ENCODE measurements around the gene WNT1.
A peak's percentile ranks its signal among the peaks of the same experiment; 100 is the strongest.

Gene WNT1

GRCh38 chr12:48936379-48936979, 41.6 kb upstream of the WNT1 start:
- peak; percentile 92 for TF ChIP-seq CTCF (IDR thresholded peaks at IDR 0.05; ENCODE audit: control extremely low read depth, extremely low read depth, low read depth, missing control alignments)
- ChIA-PET CTCF (interaction anchor here (0.7 to 9.3 kb wide), 31 partner anchors 9 to 183 kb away, joined by 3 to 111 read pairs (median 5); partner anchors contain the start of genes ARF3, DDX23, FKBP11 and RND1), POLR2A (no interaction called here)
- peak; percentile 85 for DNase-seq (ENCODE audit: extremely low spot score)

GRCh38 chr12:48937170-48937569, 41.0 kb upstream of the WNT1 start:
- POLR2A ChIA-PET = no interaction called here
- TF ChIP-seq CTCF (IDR thresholded peaks at IDR 0.05; ENCODE audit: control extremely low read depth, extremely low read depth, low read depth, missing control alignments) = no peak
- DNase-seq (ENCODE audit: extremely low spot score) = no peak
- CTCF ChIA-PET = interaction anchor here (1.0 to 9.3 kb wide), 12 partner anchors 8 to 84 kb away, joined by 3 to 111 read pairs (median 12); partner anchors contain the start of genes ARF3, DDX23, FKBP11 and WNT1

- ChIA-PET POLR2A (interaction anchor here (1.1 to 1.7 kb wide), 2 partner anchors 13 to 86 kb away, joined by 3 to 4 read pairs; partner anchors contain the start of gene FKBP11), CTCF (interaction anchor here (1.2 to 9.3 kb wide), 8 partner anchors 9 to 86 kb away, joined by 3 to 111 read pairs (median 18); partner anchors contain the start of genes DDX23, FKBP11 and WNT1)
- TF ChIP-seq CTCF (IDR thresholded peaks at IDR 0.05; ENCODE audit: control extremely low read depth, extremely low read depth, low read depth, missing control alignments) = no peak
- DNase-seq (ENCODE audit: extremely low spot score) = no peak
These were observed 39.3 kb upstream of the WNT1 start for GRCh38 chr12:48938805-48939204.

- ChIA-PET POLR2A (interaction anchor here (1.7 kb wide), 1 partner anchor 15 kb away, joined by 4 read pairs; the partner anchor contains the start of gene FKBP11), CTCF (interaction anchor here (1.3 to 9.3 kb wide), 7 partner anchors 9 to 87 kb away, joined by 3 to 111 read pairs (median 23); partner anchors contain the start of genes DDX23, FKBP11 and WNT1)
- no peak for DNase-seq (ENCODE audit: extremely low spot score)
- no peak for TF ChIP-seq CTCF (IDR thresholded peaks at IDR 0.05; ENCODE audit: control extremely low read depth, extremely low read depth, low read depth, missing control alignments)
These were observed 37.9 kb upstream of the WNT1 start for GRCh38 chr12:48940181-48940580.

GRCh38 chr12:48943221-48943620, 34.9 kb upstream of the WNT1 start:
- TF ChIP-seq CTCF (IDR thresholded peaks at IDR 0.05; ENCODE audit: control extremely low read depth, extremely low read depth, low read depth, missing control alignments) = no peak
- POLR2A ChIA-PET = no interaction called here
- no peak for DNase-seq (ENCODE audit: extremely low spot score)
- CTCF ChIA-PET = interaction anchor here (1.1 to 5.3 kb wide), 6 partner anchors 7 to 91 kb away, joined by 3 to 30 read pairs (median 10); partner anchors contain the start of genes DDX23, FKBP11 and RND1

- DNase-seq (ENCODE audit: extremely low spot score) = no peak
- ChIA-PET POLR2A (no interaction called here), CTCF (interaction anchor here (0.8 to 5.3 kb wide), 7 partner anchors 10 to 93 kb away, joined by 3 to 30 read pairs (median 4); partner anchors contain the start of genes FKBP11 and WNT1)
- TF ChIP-seq CTCF (IDR thresholded peaks at IDR 0.05; ENCODE audit: control extremely low read depth, extremely low read depth, low read depth, missing control alignments) = no peak
These were observed 31.9 kb upstream of the WNT1 start for GRCh38 chr12:48946205-48946604.

Data from GM10248 (cell line).